SH-SY5Y (cell line): ENCODE measurements around the gene SLC29A1.

Source experiments
- GATA2 ChIP-seq: IDR thresholded peaks from 2 replicates; pipeline ENCODE4 v1.6.1; 2011; ENCODE audit warnings: mild to moderate bottlenecking, low read depth, low read length
- GATA3 ChIP-seq: IDR thresholded peaks from 2 replicates; pipeline ENCODE4 v1.6.1; 2011; ENCODE audit warnings: low read depth, mild to moderate bottlenecking, low read length, moderate library complexity

DNA sequence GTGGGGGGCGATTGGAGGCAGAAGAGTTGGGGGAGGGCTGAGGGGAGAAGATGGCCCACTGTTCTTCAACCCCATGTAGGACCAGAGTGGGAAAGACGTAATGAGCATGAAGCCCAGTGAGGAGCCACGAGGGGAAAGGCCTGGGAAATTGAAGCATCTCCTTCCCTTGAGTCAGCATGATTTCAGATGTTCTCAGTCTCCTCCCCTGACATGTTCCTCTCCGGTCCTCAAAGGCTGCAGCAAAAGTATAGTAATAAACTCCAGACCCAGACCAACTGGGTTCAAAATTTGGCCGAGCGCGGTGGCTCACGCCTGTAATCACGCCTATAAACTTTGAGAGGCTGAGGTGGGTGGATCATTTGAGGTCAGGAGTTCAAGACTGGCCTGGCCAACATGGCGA, 43.9 kb downstream of the SLC29A1 start:
- no peak for TF ChIP-seq GATA2
- TF ChIP-seq GATA3 = no peak
